Activated naive CD4-positive, alpha-beta T cell treated with anti-CD3 and anti-CD28 coated beads, Interleukin-2, amount 50 U/mL, for 72 hours (primary cell): Measurements from ENCODE around the gene RMI2. TPM values are rescaled to one million over a fixed set of nuclear protein-coding genes. Genes with fewer than 3 reads are reported as not detected.
A peak's percentile ranks its signal among the peaks of the same experiment; 100 is the strongest.

ENCODE experiments used
- ATAC-seq, 2 donors: fragments of 150-1000 bp; cut with Tn5 transposase; 2 replicates each; pipeline ENCODE4 v1.10.0; 2021; ENCODE audit warnings: mild to moderate bottlenecking in 2 of 2, moderate library complexity in 2 of 2
- DNase-seq, 2 donors: peaks; one replicate each; pipeline ENCODE4 v3.0.0; 2021 to 2022; ENCODE audit warnings: low spot score in 2 of 2
- H3K27ac Mint-ChIP-seq, 2 donors: one replicate each; pipeline ENCODE4 v1.8.0; 2022; ENCODE audit warnings: mild to moderate bottlenecking in 2 of 2, mixed read lengths in 2 of 2
- H3K36me3 Mint-ChIP-seq, 2 donors: one replicate each; pipeline ENCODE4 v1.8.0; 2022; ENCODE audit warnings: mixed read lengths in 2 of 2
- H3K9me3 Mint-ChIP-seq, 2 donors: one replicate each; pipeline ENCODE4 v1.8.0; 2022; ENCODE audit warnings: mixed read lengths in 2 of 2
- total RNA-seq, 2 donors: library from RNA; stranded (reverse); gene quantifications; one replicate each; pipeline ENCODE4 v1.2.3, GENCODE V29; 2022

The RMI2 gene
- total RNA-seq, 2 donors from 2014 or later = 40.4 to 78.1 TPM

DNA sequence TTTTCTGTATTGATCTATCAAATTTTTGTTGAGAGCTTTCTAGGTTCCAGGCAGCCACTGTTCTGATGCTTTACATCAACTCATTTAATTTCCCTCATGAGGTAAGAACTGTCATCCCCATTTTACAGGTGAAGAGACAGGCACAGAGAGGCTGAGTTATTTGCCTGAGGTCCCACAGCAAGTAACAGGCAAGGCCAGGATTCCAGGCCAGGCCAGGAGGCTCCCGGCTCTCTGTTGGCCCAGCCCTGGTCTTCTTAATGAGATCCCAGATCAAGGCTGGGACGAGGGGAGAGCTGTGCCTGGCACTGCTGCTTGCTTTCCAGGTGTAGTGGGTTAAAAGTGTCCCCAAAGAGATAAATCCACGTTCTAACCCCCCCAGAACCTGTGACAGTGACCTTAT, 22.4 kb upstream of the RMI2 start:
- DNase-seq (no peak), ATAC-seq (no peak)
- peaks cover 0 to 12% of the 10 kb centered on the region in 2 donors for H3K36me3 Mint-ChIP-seq
- no peak overlapping the region for H3K27ac Mint-ChIP-seq
- peaks cover 0 to 4% of the 10 kb centered on the region in 2 donors for H3K9me3 Mint-ChIP-seq

DNA sequence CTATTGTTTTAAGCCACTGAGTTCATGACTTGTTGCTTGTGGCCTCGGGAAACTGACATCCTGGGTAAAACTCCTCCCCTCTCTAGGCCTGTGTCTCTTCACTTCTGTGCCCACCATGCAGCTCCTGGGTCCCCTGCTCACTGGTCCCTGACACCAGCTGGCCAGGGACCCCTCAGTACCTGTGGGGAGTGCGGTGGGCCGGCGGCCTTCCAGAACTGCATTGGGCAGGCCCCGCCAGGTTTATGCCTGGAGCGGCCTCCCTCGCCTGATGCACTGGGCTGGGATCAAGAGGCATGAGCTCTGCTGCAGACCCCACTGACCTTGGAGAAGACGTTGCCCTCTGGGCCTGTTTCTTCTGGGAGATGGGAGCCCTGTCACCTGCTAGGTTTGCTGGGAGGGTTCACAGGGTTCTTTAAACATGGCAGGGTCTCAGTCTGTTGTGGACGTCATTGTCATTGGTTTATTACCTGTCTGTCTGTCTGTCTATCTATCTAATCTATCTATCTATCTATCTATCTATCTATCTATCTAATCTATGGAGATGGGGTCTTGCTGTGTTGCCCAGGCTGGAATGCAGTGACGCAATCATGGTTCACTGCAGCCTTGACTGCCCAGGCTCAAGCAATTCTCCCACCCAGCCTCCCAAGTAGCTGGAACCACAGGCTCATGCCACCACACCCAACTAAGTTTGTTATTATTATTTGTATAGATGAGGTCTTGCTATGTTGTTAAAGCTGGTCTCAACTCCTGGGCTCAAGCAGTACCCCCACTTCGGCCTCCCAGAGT, 21.5 kb upstream of the RMI2 start:
- DNase-seq (no peak), ATAC-seq (no peak)
- Mint-ChIP-seq H3K27ac (no peak overlapping the region), H3K9me3 (peaks cover 0 to 9% of the 10 kb centered on the region in 2 donors), H3K36me3 (peaks cover 0 to 19% of the 10 kb centered on the region in 2 donors)

- peak; percentile 43 to 83 for ATAC-seq
- Mint-ChIP-seq H3K27ac (peak overlapping the region; percentile 10 to 68), H3K36me3 (peaks cover 0 to 19% of the 10 kb centered on the region in 2 donors), H3K9me3 (peaks cover 0 to 9% of the 10 kb centered on the region in 2 donors)
- DNase-seq = no peak
These were observed 19.7 kb upstream of the RMI2 start for GRCh38 chr16:11325404-11326083.

- peak overlapping the region; percentile 10 to 68 for H3K27ac Mint-ChIP-seq
- ATAC-seq (no peak), DNase-seq (no peak)
- peaks cover 0 to 19% of the 10 kb centered on the region in 2 donors for H3K36me3 Mint-ChIP-seq
- H3K9me3 Mint-ChIP-seq = peaks cover 0 to 9% of the 10 kb centered on the region in 2 donors
These were observed 19.0 kb upstream of the RMI2 start for GRCh38 chr16:11326084-11326736.

- peaks cover 0 to 9% of the 10 kb centered on the region in 2 donors for H3K9me3 Mint-ChIP-seq
- peak overlapping the region; percentile 29 to 76 for H3K27ac Mint-ChIP-seq
- no peak for DNase-seq
- H3K36me3 Mint-ChIP-seq = peaks cover 0 to 19% of the 10 kb centered on the region in 2 donors
- no peak for ATAC-seq
These were observed 18.5 kb upstream of the RMI2 start for GRCh38 chr16:11326737-11327276.

DNA sequence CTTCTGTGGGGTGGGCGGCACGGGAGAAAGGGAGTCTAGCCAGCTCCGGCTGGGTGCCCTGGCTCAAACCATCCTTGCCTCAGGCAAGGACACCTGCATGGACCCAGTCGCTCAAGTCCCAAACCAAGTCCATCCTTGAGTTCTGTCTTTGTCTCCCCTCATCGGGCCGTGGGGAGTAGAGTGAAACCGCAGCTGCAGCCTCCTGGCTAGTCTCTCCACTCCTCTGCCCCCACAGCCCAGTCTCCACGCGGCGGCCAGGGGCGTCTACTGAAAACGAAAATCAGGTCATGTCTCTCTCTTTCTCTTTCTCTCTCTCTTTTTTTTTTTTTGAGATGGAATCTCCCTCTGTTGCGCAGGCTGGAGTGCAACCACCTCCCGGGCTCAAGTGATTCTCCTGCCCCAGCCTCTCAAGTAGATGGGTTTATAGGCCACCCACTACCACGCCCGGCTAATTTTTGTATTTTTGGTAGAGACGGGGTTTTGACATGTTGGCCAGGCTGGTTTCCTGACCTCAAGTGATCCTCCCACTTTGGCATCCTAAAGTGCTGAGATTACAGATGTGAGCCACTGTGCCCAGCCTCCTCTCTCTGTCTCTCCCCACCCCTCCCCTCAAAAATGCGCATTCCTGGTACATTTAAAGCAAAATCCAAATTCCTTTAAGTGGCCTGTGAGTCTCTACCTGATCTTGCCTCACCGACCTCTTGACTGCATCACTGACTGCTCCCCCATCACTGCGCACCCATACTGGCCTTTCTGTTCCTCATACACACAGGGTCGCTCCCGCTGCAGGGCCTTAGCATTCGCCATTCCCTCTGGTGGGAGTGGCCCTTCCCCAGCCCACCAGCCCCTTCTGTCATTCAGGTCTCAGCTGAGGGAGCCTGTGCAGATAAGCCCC, 17.7 kb upstream of the RMI2 start:
- no peak for ATAC-seq
- DNase-seq = no peak
- H3K27ac Mint-ChIP-seq = peak overlapping the region; percentile 76 to 92
- H3K9me3 Mint-ChIP-seq = peaks cover 0 to 9% of the 10 kb centered on the region in 2 donors
- H3K36me3 Mint-ChIP-seq = peaks cover 0 to 19% of the 10 kb centered on the region in 2 donors

DNA sequence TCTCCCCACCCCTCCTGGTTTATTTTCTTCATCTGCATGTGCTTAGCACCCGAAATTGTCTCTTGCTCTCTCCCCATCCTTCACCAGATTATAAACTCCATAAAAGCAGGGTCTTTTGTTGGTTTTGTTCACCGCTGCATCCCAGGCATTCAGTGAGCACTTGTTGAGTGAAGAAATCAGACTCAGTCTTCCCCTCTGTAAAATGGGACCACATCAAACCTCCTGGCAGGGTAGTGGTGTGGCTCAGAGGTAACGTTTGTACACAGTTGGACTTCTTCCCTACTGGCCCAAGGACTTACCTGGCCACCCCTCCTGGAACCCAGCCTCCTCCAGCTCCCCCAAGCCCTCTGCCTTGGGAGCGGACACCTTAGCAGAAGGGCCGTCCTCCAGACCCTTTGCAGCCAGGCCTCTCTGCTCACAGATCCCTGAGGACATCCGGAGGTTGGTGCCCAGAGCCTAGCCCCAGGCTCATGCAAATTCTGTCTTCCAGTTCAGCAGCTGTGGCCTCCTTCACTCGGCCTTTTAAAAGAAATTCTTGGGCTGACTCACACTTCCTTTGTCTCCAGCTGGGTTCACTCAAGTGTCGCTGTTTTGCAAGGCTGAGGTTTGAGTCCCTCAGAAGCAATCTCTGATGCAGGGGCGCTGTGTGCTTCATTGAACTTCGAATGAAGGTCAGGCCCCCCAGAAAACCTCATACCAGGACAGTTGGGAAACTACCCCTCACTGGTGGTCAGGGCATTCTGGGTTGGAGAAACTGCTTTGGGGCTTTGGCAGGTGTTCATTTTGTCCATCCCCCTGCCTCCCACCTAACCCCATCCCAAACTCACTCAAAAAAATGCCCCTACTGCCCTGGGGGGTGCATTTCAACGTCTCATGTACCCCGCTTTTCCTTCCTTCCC, 16.8 kb upstream of the RMI2 start:
- peak in 1 of 2 donors; percentile 48 for DNase-seq
- ATAC-seq = peak; percentile 77 to 90
- peaks cover 0 to 9% of the 10 kb centered on the region in 2 donors for H3K9me3 Mint-ChIP-seq

DNA sequence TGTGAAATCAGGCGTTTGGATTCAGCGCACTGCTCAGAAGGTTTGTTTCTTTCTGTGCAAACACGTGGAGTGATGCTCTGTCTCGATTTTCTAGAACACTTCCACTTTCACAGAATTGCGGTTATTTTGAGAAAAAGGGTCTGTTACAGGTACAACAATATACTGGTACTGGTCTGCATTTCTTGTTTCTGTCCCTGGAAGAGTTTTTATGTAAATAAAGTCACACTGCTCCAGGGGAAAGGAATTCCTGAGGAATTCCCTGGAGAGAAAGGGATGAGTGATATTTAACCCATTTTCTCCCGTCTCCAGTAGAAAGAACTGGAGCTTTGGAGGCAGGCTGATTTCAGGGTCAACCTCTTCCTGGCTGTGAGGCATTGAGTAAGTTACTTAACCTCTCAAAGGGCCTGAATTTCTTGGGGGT, 16.2 kb upstream of the RMI2 start:
- peak; percentile 3 to 11 for ATAC-seq
- Mint-ChIP-seq H3K27ac (peak overlapping the region; percentile 76 to 92), H3K9me3 (peaks cover 0 to 9% of the 10 kb centered on the region in 2 donors), H3K36me3 (peaks cover 0 to 19% of the 10 kb centered on the region in 2 donors)
- DNase-seq = no peak

More for the DNA sequence above, 16.8 kb upstream of the RMI2 start:
- Mint-ChIP-seq H3K27ac (peak overlapping the region; percentile 76 to 92), H3K36me3 (peaks cover 0 to 19% of the 10 kb centered on the region in 2 donors)

DNA sequence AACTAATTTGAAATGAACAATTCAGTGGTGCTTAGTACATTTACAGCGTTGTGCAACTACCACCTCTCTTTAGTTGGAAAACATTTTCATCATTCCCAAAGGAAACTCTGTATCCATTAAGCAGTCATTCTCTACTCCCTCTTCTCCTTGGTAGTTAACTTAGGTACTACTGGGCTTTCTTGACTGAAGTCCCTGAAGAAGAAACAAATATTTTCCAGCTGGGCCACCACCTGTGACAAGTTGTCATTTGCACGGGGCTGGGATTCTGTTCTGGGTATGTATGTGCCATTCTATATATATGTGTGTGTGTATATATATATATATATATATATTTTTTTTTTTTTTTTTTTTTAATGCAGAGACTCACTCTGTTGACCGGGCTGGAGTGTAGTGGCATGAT, 15.4 kb upstream of the RMI2 start:
- H3K36me3 Mint-ChIP-seq = peaks cover 0 to 19% of the 10 kb centered on the region in 2 donors
- DNase-seq (no peak), ATAC-seq (no peak)
- peaks cover 0 to 9% of the 10 kb centered on the region in 2 donors for H3K9me3 Mint-ChIP-seq
- H3K27ac Mint-ChIP-seq = no peak overlapping the region

DNA sequence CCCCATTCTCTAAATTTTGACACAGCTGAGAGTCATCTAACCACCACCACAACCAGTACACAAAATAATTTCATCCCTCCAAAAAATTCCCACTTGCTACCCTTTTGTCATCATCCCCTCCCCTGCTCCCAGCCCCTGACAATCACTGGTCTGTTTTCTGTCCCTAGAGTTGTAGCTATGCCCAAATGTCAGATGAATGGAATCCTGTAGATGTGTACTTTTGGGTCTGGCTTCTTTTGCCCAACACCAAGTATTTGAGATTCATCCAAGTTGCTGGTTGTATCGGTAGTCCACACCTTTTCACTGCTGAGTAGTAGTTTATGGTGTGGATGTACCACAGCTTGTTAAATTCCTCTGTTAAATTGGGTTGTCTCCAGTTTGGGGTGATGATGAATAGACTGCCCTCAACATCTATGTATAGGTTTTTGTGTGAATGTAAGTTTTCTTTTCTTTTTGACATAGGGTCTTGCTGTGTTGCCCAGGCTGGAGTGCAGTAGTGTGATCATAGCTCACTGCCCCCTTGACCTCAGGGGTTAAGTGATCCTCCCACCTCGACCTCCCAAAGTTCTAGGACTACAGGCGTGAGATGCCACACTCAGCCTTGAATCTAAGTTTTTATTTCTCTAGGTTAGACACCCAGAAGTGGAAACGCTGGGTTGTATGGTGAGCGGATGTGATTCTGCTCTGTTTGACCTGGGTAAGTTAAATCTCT, 14.6 kb upstream of the RMI2 start:
- ATAC-seq = no peak

GRCh38 chr16:11331967-11332366, 13.3 kb upstream of the RMI2 start:
- DNase-seq (no peak), ATAC-seq (no peak)
- Mint-ChIP-seq H3K36me3 (peaks cover 0 to 15% of the 10 kb centered on the region in 2 donors), H3K27ac (no peak overlapping the region), H3K9me3 (peaks cover 0 to 6% of the 10 kb centered on the region in 2 donors)

More for the DNA sequence above, 14.6 kb upstream of the RMI2 start:
- peaks cover 0 to 9% of the 10 kb centered on the region in 2 donors for H3K9me3 Mint-ChIP-seq
- DNase-seq = no peak
- H3K27ac Mint-ChIP-seq = no peak overlapping the region
- peaks cover 0 to 19% of the 10 kb centered on the region in 2 donors for H3K36me3 Mint-ChIP-seq

GRCh38 chr16:11333010-11333409, 12.2 kb upstream of the RMI2 start:
- ATAC-seq (peak; percentile 38 to 56), DNase-seq (no peak)
- no peak overlapping the region for H3K27ac Mint-ChIP-seq
- H3K36me3 Mint-ChIP-seq = peaks cover 0 to 4% of the 10 kb centered on the region in 2 donors
- H3K9me3 Mint-ChIP-seq = peaks cover 0 to 3% of the 10 kb centered on the region in 2 donors

DNA sequence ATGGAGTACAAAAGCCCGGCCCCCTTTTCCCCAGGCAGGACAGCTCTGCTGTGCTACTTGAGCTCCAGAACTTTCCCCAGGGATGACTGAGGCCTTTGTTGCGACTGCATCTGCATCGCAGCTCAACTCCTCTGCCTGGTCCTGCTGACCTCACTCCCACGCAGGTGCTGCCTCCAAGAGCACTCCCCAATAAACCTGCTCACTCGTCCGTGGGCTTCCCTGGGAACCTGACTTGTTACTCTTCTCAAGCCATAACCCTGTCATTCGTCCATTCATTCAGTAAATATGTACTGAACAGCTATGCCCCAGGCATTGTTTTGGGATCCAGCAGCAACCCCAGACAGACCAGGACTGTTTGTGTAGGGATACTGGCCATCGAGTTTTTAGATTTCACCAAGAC, 11.6 kb upstream of the RMI2 start:
- H3K9me3 Mint-ChIP-seq = no peaks in the 10 kb centered on the region
- DNase-seq (no peak), ATAC-seq (no peak)
- H3K27ac Mint-ChIP-seq = no peak overlapping the region
- no peaks in the 10 kb centered on the region for H3K36me3 Mint-ChIP-seq

DNA sequence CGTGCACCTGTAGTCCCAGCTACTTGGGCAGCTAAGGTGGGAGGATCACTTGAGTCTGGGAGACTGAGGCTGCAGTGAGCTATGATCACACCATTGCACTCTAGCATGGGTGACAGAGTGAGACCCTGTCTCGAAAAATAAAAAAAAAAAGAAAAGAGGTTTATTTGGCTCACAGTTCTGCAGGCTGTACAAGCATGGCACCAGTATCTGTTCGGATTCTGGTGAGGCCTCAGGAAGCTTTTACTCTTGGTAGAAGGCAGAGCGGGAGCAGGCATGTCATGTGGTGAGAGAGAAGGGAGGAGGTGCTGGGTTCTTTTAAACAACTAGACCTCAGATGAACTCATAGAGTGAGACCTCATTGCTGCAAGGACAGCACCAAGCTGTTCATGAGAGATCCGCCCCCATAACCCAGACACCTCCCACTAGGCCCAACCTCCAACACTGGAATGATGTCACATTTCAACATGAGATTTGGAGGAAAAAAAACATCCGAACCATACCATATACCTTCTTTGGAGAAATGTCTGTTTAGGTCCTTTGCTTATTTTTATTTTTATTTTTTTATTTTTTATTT, 10.3 kb upstream of the RMI2 start:
- H3K36me3 Mint-ChIP-seq = no peaks in the 10 kb centered on the region
- DNase-seq = no peak
- H3K9me3 Mint-ChIP-seq = no peaks in the 10 kb centered on the region
- H3K27ac Mint-ChIP-seq = no peak overlapping the region
- no peak for ATAC-seq
